GM19099 (cell line): Measurements from ENCODE around the gene CNGA1.

Experiments used
- POLR2A ChIP-seq: IDR thresholded peaks from 3 replicates; pipeline ENCODE4 v1.6.1; 2011; ENCODE audit warnings: low read depth; ENCODE audit not compliant: insufficient read length; ENCODE audit errors: extremely low read depth

The CNGA1 gene

DNA sequence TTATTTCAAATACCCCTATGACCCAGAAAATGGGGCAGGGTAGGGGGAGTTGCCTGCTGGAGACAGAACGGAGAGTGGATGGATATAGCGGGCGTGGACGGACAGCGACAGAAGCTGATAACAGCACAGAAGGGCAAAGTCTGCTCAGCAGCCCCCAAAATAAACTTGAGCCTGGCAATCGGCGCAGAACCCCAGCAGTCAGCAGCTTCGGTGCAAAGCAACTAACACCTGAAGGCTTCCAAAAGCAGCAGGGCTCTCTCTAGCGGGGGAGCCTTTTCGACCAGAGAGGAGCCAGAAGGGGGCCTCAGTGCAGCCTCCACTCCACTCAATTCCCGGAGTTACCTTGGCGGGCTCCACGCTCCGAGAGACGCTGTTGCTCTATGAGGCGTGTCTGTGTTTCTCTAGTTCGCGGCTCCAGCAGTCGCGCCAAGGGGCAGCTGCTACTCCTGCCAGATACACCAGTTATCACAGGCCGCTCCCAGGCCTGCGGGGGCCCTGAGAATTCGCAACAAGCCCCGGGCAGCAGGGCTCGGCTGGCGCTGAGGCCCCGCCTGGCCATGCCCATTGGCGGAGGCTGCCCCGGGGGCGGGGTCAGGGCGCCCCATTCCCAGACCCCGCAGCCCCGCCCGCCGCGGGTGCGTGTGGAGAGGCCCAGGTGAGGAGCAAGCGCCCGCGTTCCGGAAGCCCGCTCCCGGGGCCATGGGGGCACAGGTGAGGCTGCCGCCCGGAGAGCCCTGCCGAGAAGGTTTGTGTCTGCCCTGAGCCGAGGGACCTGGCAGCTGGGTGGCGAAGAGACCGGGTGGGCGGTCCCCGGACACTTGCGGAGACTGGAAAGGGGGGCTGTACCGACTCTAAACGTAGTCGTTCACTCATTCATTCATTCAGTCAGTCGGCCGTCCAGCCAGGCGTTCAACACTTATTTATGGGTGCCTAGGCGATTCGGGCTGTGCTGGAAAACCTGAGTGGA lies at the start of gene CNGA1, which contains the start of gene NIPAL1:
TSS of gene CNGA1 (minus strand) at position 541 of the 967 bp plus-strand sequence. CDS start 63,992 bp downstream, outside the sequence.
TSS of gene NIPAL1 (plus strand) at position 632 of the 967 bp plus-strand sequence. CDS start at position 700, 68 bp downstream.
- TF ChIP-seq POLR2A: no peak

DNA sequence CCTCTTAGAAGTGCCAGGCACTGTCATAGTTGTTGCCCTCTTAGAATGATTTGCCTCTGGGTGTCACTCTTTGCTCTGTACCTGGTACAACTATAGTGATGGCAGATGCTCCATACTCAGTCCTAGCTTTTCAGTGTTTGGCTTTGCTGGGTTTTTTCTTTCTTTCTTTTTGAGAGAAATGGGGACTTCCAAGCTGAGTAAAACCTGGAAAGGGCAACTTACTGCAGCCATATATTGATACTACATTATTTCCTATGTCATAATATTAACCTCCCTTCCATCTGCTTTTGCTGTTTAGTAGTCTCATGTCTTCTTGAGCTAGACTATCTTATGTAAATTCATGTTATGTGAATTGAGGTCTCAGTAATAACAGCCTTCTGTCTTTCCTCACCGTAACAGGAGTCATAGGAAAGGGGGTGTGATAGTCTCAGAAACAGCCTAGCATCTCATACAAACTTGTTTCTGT lies 49.1 kb upstream of the CNGA1 start:
- no peak for TF ChIP-seq POLR2A

DNA sequence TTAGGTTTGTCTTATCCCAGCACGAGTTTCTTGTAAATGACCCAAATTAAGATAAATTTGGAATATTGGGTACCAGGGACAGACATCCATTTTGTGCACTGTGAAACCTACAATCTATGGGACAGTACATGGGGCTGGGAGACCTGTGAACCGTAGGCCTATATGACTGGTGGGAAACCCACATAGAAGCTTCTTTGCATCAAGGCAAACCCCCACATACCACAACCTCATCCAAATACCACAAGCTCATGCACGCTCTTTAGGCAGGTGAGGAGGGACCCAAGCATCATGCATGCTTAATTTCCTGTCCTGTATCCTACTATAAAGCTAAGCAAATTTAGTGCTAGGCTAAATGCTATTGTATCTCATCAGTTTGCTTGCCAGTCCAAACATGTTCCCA lies 47.9 kb upstream of the CNGA1 start:
- TF ChIP-seq POLR2A: no peak

GRCh38 chr4:48058617-48059530 lies 42.4 kb upstream of the CNGA1 start:
- TF ChIP-seq POLR2A: no peak

DNA sequence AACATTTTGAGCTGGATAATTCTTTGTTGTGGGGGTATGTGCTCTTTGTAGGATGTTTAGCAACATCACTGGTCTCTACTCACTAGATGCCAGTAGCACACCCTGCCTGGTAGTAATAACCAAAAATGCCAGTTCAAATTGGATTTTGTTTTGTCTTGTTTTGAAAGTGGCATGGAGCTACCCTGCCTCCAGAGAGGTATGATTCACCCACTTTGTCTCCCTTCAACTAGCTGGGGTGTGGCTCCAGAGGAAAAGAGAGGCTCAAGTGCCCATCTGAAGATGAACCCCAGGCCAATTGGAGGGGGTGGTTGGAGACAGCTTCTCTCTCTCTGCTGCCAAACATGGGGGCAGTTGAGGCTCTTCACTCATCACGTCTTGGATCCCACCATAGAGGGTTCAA lies 34.6 kb upstream of the CNGA1 start:
- no peak for TF ChIP-seq POLR2A

GRCh38 chr4:48049483-48049882 lies 33.0 kb upstream of the CNGA1 start:
- TF ChIP-seq POLR2A: no peak

- no peak for TF ChIP-seq POLR2A
Measured at GRCh38 chr4:48047896-48048295, 31.4 kb upstream of the CNGA1 start.

GRCh38 chr4:48047421-48047844 lies 31.0 kb upstream of the CNGA1 start:
- TF ChIP-seq POLR2A: no peak

GRCh38 chr4:48046059-48046458 lies 29.6 kb upstream of the CNGA1 start:
- TF ChIP-seq POLR2A: no peak

DNA sequence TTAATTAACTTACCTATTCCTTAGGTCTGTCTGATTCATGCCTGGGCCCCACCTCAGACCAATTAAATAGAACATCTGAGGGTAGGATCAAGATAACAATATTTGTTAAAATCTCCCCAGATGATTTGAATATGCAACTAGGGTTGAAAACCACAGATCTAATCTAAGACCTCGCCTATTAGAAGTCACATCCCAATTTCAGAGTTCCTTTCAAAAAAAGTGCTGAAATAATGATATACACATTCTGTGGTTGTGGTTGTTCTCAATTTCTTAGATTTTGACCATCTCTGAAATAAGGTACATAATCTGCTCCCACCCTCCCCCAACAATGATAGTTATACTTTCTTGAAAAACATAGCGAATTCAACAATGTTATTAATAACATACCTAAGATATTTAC lies 27.8 kb upstream of the CNGA1 start:
- no peak for TF ChIP-seq POLR2A

DNA sequence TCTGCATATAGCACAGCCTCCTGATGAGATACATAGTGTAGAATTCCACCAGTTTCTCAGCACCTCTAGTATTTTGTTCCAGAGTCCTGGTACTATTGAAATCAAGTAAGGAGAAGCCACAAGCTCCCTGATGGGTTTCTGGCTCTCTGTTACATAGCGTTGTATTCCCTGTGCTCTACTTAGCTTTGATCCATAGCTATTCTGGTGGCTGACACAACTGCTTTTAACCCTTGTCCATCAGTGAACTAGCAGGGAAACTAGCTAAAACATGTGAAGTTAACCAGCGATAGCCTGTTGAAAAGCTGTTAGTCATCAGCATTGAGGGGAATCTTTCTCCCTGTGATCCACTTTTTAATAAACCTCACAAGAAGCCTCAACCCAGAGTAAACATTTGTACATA lies 27.0 kb upstream of the CNGA1 start:
- TF ChIP-seq POLR2A: no peak

DNA sequence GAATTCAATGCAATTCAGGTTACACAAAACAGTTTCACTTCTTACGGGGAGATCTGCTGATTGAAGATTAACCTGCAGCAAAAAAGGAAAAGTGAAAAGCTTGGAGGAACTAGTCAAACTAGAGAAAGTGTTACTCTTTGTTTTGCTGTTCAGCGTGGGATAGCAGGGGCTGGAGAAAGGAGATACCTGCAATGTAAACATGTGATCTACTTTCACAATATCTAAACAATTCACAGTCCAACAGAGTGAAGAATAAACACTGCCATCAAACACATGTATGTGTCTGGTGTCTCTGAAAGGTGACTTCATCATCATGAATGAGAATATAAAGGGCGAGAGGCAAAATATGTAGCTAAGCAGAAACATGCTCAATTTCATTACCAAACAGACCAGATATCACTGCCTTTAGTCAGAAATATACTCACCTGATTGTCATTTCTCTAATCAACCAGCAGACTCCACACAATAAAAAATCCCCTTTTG lies 26.5 kb upstream of the CNGA1 start:
- TF ChIP-seq POLR2A: no peak

DNA sequence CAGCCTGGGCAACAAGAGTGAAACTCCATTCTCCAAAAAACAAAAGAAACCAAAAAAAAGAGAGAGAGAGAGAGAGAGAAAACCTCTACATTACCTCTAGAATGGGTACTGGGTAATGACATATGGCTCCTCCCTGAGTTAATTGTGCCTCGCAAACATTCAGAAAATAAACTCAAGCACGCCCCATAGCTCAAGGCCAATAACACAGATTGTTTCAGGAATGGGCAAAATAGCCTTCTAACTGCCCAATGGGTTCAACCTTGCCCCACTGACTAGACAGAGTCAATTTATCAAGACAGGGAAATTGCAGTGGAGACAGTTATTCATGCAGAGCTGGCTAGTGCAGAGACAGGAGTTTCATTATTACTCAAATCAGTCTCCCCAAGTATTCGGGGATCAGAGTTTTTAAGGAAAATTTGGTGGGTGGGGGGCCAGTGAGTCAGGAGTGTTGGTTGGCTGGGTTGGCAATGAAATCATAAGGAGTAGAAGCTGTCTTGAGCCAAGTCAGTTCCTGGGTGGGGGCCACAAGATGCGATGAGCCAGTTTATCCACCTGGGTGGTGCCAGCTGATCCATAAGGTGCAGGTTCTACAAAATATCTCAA lies 25.2 kb upstream of the CNGA1 start:
- no peak for TF ChIP-seq POLR2A

- TF ChIP-seq POLR2A: no peak
Measured at GRCh38 chr4:48039561-48039960, 23.1 kb upstream of the CNGA1 start.

DNA sequence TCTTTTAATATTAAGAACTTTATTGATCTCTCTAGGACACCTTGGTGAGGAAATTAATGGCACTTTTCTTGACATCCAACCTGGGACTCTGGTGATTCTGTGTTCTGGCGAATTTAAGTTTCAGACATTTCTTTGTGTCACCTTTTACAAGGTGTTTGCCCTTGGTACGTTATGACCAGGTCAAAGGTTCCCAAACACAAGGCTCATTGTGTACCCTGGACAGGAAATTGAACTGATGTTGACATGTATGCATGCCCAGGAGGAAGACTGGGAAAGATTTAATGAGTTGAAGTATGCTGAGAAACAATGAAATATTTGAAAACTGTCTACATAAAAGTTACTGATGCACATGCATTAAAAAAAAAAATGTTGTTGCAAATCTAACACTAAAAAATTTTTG lies 22.2 kb upstream of the CNGA1 start:
- no peak for TF ChIP-seq POLR2A
